ENCODE results near the gene LAPTM5.

DNA sequence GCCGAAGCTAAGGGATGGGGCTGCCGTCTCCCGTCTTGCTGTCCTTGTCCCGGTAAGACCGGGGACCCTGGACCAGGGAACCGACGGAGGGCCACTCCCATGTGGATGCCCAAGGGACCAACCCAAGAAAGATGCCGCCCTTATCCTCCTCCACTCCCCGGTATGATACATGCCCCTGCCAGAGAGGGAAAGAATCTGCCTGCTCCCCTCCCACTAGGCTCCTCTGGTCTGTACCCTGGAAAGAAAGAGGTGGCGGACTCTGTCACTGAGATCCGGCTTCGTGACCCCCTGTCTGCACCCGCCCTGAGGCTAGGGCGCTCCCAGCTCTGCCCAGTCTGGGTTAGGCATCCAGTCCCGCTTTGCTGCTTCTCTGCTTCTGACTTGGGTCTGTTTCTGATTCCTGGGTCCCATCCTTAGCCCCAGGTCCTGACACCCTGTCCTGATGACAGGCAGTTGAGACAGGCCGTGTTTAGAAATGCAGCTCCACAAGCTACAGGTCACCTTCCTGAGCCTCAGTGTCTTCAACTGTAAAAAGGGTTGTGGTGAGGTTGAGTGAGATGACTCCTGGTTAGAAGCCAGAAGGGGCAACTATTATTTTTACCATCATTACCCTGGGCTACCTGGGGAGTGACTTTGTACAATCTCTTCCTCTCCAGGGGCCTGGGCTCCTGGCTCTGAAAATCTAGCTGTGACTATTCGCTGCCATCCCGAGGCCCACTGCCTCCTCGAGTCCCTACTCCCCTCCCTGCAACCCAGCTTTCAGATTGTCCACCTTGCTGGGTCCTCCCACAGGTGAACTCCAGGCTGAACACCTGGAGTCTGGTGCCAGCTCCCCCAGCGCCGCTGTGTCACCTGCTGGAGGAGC, 37.9 kb downstream of the LAPTM5 start:
- no peak for TF ChIP-seq EP300 (IDR thresholded peaks at IDR 0.05)
- TF ChIP-seq POLR2A (IDR thresholded peaks at IDR 0.05), result no peak
